ENCODE measurements around the gene GPR158. TPM values are rescaled to one million over a fixed set of nuclear protein-coding genes. Genes with fewer than 3 reads are reported as not detected.

Gene GPR158
- total and polyA plus RNA-seq, 11 donors, result 0.05 TPM; not detected in 9

GRCh38 chr10:25557136-25557535 lies 382.3 kb downstream of the GPR158 start:
- Histone ChIP-seq H3K27me3 (no peaks in the 10 kb centered on the region), H3K36me3 (no peaks in the 10 kb centered on the region), H3K9me3 (no peaks in the 10 kb centered on the region), H3K4me3 (no peak overlapping the region), H3K27ac (no peak overlapping the region), H3K4me1 (no peaks in the 10 kb centered on the region)
- DNase-seq (no peak), ATAC-seq (no peak)
- TF ChIP-seq, protein P1, sequence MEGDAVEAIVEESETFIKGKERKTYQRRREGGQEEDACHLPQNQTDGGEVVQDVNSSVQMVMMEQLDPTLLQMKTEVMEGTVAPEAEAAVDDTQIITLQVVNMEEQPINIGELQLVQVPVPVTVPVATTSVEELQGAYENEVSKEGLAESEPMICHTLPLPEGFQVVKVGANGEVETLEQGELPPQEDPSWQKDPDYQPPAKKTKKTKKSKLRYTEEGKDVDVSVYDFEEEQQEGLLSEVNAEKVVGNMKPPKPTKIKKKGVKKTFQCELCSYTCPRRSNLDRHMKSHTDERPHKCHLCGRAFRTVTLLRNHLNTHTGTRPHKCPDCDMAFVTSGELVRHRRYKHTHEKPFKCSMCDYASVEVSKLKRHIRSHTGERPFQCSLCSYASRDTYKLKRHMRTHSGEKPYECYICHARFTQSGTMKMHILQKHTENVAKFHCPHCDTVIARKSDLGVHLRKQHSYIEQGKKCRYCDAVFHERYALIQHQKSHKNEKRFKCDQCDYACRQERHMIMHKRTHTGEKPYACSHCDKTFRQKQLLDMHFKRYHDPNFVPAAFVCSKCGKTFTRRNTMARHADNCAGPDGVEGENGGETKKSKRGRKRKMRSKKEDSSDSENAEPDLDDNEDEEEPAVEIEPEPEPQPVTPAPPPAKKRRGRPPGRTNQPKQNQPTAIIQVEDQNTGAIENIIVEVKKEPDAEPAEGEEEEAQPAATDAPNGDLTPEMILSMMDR (IDR thresholded peaks at IDR 0.05), result no peak
- no peak for TF ChIP-seq POLR2A (IDR thresholded peaks at IDR 0.05)
- 34 to 63% (median 55%) methylated on average over 3 of the region's 3 CpGs for WGBS, 4 donors
- intact Hi-C loops (cut with DNase I), result loop anchor here in 1 of 10 donors (10.0 kb wide), 1 partner anchor 58 kb away; no protein-coding TSS in a partner anchor

GRCh38 chr10:25561758-25562157 lies 387.0 kb downstream of the GPR158 start:
- no peaks in the 10 kb centered on the region for H3K4me1 ChIP-seq
- DNase-seq (no peak), ATAC-seq (no peak)
- no peaks in the 10 kb centered on the region for H3K27me3 ChIP-seq
- 83 to 87% (median 84%) methylated on average over 2 of the region's 2 CpGs for WGBS, 4 donors
- no peak for TF ChIP-seq POLR2A (IDR thresholded peaks at IDR 0.05)
- TF ChIP-seq, protein P1 (IDR thresholded peaks at IDR 0.05), result no peak
- H3K27ac ChIP-seq, result no peak overlapping the region
- intact Hi-C loops (cut with DNase I), result no loop called here
- no peaks in the 10 kb centered on the region for H3K36me3 ChIP-seq
- H3K4me3 ChIP-seq, result no peak overlapping the region
- H3K9me3 ChIP-seq, result no peaks in the 10 kb centered on the region

- DNase-seq, result no peak
- H3K27ac ChIP-seq, result no peak overlapping the region
- H3K4me1 ChIP-seq, result no peaks in the 10 kb centered on the region
- no peaks in the 10 kb centered on the region for H3K36me3 ChIP-seq
- intact Hi-C loops (cut with DNase I), result no loop called here
- H3K9me3 ChIP-seq, result no peaks in the 10 kb centered on the region
- no peaks in the 10 kb centered on the region for H3K27me3 ChIP-seq
- 81 to 89% (median 85%) methylated on average over 4 of the region's 4 CpGs for WGBS, 4 donors
- no peak overlapping the region for H3K4me3 ChIP-seq
- TF ChIP-seq POLR2A (IDR thresholded peaks at IDR 0.05), result no peak
- TF ChIP-seq, protein P1 (IDR thresholded peaks at IDR 0.05), result no peak
- ATAC-seq, result no peak
Observed at GRCh38 chr10:25562547-25562946, 387.7 kb downstream of the GPR158 start.

DNA sequence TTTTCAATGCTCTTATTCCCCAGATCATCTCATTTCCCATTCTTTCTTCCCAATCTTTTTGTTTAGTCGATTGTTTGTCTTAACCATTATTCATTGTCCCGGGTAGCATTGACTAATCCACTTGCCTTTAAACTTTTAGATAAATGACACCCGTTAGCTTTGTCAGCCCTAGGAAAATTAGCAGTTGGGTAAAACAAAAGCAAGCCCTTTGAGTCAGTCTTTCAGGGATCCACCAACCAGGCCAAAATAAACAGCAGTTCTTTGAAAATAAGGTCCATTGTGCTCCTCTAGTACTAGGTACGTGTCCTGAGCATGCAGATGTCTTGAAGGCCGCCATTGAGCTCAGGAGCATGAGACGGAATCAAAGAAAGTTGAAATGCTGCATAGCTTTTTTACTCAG lies 389.6 kb downstream of the GPR158 start:
- intact Hi-C loops (cut with DNase I), result no loop called here
- no peaks in the 10 kb centered on the region for H3K4me1 ChIP-seq
- WGBS, 4 donors, result 79 to 87% (median 85%) methylated on average over 6 of the region's 6 CpGs
- H3K36me3 ChIP-seq, result no peaks in the 10 kb centered on the region
- H3K9me3 ChIP-seq, result no peaks in the 10 kb centered on the region
- no peaks in the 10 kb centered on the region for H3K27me3 ChIP-seq
- no peak for TF ChIP-seq POLR2A (IDR thresholded peaks at IDR 0.05)
- TF ChIP-seq, protein P1 (IDR thresholded peaks at IDR 0.05), result no peak
- no peak overlapping the region for H3K4me3 ChIP-seq
- ATAC-seq, result no peak
- DNase-seq, result no peak
- no peak overlapping the region for H3K27ac ChIP-seq
